Effector CD4-positive, alpha-beta T cell (primary cell): ENCODE measurements around the gene MOBP. TPM values are rescaled to one million over a fixed set of nuclear protein-coding genes. Genes with fewer than 3 reads are reported as not detected.
"Not testable (repeated sequence)": the region's sequence is repeated elsewhere in the genome, so short reads cannot be mapped to it uniquely, and the experiment has no call there.

Source experiments
- DNase-seq: peaks from one replicate; pipeline ENCODE4 v3.0.0-alpha.2; 2020
- total RNA-seq: gene quantifications from one replicate; lab custom pipeline; 2026; lab: John Stamatoyannopoulos, UW

Gene MOBP, protein sequence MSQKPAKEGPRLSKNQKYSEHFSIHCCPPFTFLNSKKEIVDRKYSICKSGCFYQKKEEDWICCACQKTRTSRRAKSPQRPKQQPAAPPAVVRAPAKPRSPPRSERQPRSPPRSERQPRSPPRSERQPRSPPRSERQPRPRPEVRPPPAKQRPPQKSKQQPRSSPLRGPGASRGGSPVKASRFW
- total RNA-seq, result not detected

DNA sequence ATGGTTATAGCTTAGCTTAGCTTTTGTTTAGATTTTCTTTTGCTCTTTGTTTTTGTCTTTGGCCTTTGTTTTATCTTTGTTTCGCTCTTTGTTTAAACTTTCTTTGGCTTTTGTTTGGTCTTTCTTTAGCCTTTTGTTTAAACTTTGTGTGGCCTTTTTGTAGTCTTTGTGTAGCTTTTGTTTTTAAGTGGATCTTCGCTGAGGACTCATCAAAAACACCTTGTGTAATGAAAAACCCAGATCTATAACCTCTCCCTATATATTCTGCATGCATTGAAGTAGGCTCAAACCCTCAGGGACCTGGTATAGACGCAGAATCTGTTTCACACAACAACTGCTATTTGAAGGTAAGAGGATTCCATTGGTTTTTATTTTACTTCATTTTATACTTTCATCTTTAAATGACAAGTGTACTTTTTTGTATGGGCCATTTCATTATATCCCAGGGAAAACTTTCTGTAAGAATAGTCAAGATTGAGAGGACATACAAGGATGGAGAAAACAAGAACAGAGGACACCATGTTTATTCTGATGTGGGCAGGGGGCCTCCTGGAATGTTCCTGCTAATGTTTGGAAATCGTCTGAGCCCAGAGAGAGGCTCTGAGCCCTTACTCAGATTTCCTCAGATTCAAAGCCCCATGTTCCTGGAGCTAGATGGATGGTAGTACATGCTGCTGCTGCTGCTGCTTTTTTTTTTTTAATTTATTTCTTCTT lies at the start of gene MOBP:
TSS of gene MOBP (plus strand) at position 287 of the 714 bp plus-strand sequence. CDS start 34,390 bp downstream, outside the sequence.
- DNase-seq, result no peak

DNA sequence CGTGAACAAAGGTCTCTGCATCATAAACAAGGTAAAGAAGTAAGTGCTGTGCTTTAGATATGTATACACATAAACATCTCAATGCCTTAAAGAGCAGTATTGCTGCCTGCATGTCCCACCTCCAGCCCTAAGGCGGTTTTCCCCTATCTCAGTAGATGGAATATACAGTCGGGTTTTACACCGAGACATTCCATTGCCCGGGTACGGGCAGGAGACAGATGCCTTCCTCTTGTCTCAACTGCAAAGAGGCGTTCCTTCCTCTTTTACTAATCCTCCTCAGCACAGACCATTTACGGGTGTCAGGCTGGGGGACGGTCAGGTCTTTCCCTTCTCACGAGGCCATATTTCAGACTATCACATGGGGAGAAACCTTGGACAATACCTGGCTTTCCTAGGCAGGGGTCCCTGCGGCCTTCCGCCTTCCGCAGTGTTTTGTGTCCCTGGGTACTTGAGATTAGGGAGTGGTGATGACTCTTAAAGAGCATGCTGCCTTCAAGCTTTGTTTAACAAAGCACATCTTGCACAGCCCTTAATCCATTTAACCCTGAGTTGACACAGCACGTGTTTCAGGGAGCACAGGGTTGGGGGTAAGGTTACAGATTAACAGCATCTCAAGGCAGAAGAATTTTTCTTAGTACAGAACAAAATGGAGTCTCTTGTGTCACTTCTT lies 48.8 kb upstream of the MOBP start:
- not testable (repeated sequence) for DNase-seq

DNA sequence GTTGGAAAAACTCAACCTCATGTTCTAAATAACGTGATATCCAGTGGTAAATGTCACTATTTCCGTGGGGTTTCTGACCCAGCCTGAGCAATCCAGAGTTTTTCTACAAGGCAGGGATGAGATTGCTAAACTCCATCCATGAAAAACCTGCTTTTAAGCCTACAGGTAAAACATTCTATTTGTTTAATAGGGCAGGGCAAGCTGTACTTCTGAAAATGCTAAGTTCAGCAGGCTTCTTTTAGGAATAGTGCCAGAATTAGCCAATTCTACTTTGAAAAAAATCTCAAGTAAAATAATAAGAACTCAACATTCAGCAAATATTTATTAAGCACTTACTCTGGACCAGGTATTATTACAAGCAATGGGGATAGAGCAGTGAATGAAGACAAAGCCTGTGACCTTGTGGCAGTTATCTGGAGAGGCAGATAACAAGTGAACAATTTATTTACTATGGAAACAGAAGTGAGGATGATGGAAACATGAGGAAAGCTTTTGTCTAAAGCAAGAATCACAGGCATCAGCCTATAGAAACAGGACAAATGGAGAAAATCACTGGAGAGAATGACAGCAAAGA lies 47.7 kb upstream of the MOBP start:
- DNase-seq, result no peak

DNA sequence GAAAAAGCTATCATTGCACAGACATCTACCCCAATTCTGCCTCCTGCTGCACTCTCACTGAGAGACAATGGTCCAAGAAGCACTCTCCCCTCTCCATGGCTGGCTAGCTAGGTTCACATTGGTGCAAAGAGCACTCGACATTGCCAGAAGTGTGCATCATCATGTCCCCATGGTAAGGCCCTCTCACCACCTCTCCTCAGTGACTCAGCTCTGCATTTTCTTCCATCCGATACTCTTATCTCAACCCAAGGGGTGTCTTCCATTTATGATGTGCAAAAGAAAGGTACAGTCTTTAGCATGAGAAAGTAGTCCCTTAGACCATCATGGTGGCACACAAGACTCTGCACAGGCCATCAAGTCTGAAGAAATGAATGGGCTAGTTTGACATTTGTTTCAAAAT lies 46.9 kb upstream of the MOBP start:
- no peak for DNase-seq

DNA sequence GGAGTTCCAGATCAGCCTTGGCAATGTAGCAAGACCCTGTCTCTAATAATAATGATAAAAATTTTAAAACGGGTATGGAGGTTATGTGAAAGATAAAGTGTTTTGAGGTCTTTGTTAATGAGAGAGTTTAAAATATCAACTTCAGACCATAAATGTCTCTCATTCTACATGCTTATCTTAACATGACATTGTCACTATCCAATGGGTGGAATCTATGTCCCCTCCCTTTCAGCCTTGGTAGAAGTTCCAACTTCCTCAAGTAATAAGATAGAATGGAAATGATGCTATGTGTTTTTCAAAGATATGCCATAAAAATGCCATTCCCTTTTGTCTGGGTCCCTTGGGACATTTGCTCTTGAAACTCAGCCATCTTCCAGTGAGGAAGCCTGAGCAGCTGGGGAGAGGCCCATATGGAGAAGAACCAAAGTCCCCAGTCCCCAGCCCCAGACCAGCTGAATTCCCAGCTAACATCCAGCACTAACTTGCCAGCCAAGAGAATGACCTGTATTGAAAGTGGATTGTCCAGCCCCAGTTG lies 44.0 kb upstream of the MOBP start:
- DNase-seq, result no peak

DNA sequence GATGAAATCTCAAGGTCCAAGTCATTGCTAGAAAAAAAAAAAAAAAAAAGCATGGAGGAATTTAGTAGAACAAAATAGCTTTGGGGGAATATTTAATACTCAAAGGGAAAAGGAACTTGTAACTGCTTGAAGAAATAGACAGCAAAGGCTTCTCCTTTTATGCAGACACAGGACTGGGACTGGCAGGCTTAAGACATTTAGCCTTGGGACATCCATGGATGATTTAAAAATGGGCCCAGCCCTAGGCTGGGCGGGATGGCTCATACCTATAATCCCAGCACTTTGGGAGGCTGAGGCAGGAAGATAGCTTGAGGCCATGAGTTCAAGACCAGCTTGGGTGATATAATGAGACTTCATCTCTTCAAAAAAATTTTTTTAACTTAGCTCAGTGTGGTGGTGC lies 41.2 kb upstream of the MOBP start:
- DNase-seq, result no peak

DNA sequence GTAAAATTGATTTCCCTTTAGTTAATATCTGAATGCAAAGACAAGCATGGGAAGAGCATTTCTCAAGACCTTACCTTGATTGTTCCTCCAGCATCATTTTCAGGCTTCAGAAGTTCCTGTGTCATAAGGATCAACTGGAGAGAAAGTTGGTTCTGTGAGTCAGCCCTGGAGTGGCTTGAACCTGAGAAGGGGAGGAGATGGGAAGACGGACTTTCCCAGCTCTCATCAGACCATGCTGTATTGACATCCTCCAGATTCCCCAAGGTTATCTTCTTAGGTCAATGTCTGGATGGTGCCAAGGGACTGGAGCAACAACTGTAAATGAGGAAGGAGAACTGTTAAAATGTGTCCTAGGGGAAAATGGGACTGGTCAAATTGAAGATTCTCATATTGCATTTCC lies 40.0 kb upstream of the MOBP start:
- DNase-seq, result no peak

DNA sequence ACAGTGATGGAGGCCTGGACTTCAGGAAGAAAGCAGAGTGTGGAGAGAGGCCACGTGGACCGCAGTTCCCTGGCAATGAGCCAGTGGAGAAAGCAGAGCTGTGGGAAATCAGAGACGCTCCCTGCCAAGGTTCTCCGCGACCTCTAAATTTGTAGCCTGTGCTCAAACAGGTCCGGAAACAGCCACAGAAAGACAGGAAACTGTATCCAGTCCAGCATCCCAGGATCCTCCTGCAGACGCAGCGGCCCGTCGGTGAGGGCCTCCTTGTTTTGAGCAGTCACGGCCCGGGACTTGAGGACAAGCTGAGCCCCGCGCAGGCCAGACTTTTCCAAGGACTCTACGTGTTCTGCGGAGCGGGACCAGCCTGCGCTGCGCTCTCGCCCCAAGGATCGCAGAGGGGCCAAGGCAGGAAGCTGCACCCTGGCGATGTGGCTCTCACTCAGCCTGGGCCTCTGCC lies 38.7 kb upstream of the MOBP start:
- no peak for DNase-seq

DNA sequence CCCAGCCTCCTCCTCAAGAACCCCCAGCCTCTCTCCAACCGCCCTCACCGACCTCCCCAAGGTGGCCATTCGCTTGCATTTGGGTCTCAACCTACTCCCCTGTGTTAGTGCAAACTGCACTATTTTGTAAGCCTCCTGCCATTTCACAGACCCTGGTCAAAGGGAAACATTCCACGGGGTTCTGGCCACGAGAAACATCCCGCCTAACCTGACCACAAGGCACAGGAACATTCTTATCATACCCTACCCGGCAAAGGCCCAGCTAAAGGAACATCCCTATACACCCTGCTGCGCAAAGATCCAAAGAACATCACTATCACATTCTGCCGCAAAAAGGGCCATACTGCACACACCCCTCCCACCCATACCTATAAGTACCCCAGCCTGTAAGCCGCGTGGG lies 38.0 kb upstream of the MOBP start:
- DNase-seq, result no peak

DNA sequence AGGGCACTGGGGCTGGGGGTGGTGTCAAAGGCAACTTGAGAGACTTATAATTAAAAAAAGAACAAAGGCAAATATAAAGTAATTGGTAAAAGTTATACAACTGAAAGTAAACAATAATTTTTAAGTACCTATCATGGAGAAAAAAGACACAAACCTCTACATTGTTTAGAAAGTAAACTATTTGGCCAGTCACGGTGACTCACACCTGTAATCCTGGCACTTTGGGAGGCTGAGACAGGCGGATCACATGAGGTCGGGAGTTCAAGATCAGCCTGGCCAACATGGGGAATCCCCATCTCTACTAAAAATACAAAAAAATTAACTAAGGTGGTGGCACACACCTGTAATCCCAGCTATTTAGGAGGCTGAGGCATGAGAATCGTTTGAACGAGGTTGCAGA lies 35.1 kb upstream of the MOBP start:
- no peak for DNase-seq

DNA sequence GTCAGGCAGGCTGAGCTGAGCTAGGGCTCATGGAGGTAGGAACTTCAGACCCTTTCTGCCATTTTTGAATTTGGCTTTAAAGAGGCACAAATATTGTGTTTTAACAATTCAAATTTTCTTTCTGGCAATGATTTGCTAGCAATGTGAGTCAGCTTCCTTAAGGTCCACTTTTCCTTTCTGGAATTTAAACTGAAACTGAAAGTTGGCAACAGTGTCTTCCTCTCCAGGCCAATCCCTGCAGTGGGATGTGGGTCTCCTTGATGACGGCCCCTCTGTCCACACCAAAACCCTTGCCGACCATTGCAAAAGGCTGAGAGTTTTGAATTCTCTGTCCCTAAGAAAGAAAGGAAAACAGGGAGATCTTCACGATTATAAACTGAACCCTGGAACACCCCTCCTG lies 33.8 kb upstream of the MOBP start:
- DNase-seq, result no peak

DNA sequence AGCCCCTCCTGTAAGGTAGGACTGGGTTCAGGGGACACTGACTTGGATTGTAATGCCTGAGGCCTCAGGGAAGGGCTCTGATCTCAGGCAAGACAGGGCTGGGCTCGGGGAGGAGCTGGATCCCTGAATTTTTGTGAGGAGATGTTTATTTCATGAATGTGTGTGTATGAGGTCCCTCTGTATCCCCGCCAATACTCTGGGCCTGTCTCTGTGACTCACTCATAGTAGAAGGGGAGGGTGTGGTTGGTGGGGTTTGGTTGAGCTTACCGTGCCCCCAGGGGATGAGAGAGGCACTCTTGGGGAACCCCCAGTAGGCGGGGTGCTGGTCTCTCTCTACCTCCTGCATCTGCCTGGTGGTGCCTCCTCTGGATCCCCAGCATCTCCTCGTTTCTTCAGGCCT lies 32.9 kb upstream of the MOBP start:
- DNase-seq, result no peak

DNA sequence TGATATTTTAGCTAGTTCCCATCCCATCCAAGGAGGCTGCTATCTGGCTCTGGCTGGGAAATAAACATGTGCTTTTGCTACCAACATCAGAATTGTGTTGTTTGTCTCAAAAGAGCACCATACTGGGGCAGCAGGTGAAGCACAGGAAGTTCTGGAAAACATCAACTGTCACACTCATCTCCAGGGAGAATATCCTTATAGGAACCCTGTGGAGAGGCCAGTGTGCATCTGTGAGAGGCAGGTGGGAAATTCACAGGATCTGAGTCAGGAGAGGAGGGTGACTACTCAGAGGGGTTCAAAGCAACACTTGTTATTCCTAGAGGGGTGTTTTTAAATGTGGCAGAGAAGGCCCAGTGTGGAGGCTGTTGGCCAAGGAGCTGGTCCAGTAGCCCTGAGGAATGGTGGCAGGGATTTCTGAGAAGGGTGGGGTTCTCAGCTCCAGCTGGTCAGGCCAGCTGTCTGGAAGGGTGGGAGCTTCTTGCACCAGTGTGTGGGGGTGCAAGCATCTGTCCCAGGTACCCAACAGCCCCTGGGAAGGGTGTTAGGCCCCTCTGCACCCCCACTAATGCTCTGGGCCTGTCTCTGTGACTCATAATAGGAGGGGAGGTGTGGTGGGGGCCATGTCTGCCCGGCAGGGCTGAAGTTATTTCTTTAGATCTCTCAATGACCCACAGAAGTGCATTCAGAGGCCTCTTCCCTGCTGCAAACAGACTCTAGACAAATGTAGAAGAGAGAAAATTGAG lies 32.3 kb upstream of the MOBP start:
- DNase-seq, result no peak

DNA sequence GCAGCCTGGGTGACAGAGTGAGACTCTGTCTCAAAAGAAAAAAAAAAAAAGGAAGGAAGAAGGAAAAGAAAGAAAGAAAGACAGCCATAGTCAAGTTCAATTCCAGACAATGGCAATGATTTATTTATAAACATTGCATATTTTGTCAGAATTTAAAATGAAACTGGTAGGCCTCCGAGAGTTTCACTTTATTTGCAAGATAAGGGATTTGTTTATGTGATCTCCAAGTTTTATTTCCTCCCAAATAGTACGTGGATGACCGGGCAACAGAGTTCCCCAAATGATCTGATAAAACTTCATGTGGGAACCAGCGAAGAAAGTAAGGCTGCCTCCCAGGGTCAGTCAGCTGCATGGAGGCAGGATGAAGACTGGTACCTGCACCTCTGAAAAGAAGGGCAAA lies 28.6 kb upstream of the MOBP start:
- no peak for DNase-seq

DNA sequence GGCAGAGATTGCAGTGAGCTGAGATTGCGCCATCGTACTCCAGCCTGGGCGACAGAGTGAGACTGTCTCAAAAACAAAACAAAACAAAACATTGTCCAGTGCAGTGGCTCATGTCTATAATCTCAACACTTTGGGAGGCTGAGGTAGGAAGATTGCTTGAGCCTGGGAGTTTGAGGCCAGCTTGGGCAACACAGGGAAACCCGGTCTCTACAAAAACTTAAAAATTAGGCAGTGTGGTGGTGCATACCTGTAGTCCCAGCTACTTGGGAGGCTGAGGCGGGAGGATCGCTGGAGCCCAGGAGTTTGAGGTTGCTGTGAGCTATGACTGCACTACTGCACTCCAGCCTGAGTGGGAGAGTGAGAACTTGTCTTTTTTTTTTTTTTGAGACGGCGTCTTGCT lies 27.2 kb upstream of the MOBP start:
- no peak for DNase-seq

DNA sequence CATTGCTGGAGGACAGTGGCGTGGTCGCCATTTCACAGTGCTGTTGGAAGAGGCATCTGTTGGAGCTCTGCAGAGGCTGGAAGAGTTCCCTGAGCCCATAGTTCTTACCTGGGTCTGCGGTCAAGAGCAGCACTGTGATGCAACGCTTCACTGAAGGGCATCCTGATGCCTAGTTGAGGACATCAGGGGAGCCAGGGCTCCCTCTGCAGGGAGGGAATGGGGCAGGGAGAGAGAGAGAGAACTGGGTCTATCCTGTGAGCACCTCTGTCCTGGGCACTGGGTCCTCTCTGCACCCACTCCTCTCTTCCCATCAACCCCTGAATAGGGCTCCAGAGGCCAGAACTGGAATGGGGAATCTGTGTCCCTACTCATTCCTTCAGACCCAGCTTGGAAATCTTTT lies 23.9 kb upstream of the MOBP start:
- DNase-seq, result no peak

DNA sequence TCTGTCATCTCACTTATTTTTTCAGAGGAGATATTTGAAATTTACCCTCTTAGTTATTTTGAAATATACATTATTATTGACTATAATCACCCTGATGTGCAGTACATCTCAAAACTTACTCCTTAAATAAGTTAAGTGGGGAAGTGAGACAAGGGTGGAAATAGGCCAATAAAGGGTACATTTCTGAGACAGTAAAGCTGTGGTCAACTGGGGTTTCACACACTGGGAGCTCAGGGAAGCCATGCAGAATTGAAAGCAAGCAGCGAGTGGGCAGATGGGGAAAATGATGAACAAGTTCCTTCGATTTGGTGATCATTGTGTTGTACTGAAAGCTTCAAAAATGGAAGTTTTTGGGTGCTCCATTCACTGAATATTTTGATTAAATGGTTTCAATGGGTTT lies 21.6 kb upstream of the MOBP start:
- no peak for DNase-seq

DNA sequence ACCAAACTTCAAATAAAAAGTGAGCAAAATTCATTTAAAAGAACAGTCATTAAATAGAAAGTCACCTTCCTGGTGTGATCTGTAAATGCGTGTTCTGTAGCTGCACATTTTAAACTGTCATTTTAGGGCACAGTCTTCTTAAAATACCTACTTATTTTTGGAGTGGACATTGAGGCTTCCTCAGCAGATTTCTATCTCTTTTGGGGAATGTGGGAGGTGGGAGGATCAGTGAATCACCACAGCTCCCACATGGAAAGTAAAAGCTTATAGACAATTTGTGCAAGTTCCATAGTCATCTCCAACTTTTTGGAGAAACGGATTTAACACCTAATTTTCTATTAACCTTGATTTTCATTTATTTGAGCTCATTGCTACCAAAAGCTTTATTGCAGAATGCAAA lies 21.0 kb upstream of the MOBP start:
- no peak for DNase-seq

DNA sequence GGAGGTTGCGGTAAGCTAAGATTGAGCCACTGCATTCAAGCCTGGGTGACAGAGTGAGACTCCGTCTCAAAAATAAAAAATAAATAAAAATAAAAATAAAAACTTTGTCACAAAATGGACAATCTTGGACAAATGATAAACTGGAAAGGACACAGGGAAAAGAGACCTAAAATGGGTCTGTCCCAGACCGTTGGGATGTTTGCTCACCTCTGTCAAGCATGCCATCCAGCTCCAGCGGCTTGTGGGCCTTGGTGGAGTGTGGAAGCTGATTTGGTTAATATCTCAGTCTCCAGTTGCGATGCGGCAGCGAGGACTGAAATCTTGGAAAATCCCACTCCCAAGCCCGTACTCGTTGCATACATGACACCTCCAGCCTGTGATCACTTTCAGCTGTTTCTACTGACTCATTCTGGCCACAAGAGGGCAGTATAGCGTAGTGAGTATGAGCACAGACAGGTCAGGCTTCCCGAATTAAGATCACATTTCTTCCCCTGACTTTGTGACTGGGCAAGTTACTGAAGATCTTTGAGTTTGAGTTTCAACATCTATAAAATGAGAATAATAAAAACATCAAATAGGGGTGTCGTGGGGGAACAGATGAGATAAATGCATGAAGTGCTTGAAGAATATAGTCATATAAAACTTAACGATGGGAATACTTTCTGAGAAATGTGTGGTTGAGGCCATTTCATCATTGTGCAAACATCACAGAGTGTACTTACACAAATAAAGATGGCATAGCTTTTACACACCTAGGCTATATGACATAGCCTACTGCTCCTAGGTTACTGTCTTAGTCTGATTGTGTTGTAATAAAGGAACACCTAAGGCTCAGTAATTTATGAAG lies 19.6 kb upstream of the MOBP start:
- peak; percentile 56 for DNase-seq

DNA sequence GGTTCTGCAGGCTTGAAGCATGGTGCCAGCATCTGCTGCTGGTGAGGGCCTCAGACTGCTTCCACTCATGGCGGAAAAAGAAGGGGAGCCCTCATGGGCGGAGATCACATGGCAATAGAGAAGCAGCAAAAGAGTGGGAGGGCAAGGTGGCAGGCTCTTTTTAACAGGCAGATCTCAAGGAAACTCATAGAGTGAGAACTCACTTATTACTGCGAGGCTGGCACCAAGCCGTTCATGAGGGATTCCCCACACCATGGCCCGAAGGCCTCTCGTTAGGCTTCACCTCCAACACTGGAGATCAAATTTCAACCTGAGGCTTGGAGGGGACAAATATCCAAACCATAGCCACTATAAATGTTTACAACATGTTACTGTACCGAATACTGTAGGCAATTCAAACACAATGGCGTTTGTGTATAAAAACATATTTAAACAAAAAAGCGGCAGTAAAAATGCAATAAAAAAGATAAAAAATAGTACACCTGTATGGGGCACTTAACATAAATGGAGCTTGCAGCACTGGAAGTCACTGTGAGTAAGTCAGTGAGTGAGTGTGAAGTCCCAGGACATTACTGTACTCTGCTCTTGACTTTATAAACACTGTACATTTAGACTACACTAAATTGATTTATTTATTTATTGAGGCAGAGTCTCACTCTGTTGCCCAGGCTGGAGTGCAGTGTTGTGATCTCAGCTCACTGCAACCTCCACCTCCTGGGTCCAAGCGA lies 18.8 kb upstream of the MOBP start:
- DNase-seq, result no peak

DNA sequence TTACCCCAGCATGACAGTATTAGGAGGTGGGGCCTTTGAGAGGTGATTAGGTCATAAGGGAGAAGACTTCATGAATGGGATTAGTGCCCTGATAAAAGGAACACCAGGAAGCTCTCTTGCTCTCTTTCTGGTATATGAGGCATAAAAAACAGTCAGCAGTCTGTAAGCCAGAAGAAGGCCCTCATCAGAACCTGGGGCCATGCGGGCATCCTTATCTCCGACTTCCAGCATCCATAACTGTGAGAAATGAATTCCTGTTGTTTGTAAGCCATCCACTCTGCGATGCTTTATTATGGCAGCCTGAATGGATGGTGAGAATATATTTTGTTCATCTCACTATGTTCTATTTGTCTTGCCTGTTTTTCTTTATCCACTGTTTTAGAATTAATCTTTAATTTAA lies 17.7 kb upstream of the MOBP start:
- DNase-seq, result no peak
